Stomach (tissue), 4 donors: Measurements from ENCODE around the gene ATP5PD.

Source experiments
- EP300 ChIP-seq: sonication (generic); formaldehyde crosslinking; IDR thresholded peaks from one replicate; pipeline ENCODE4 v1.6.1; 2017; ENCODE audit warnings: antibody characterized with exemption
- POLR2A ChIP-seq, 4 donors: fragments of 450-650 bp; IDR thresholded peaks; one replicate each; pipeline ENCODE4 v1.6.1; 2016; ENCODE audit warnings: antibody characterized with exemption in 4 of 4, control low read depth in 2 of 4, mild to moderate bottlenecking in 1 of 4, moderate library complexity in 1 of 4
- POLR2AphosphoS5 ChIP-seq, 3 donors: sonication (generic); formaldehyde crosslinking; IDR thresholded peaks; one replicate each; pipeline ENCODE4 v1.6.1; 2016; ENCODE audit warnings: antibody characterized with exemption in 3 of 3
- TF ChIP-seq, protein P1 (sequence below), 7 experiments: fragments of 450-650 bp in 4 of 7; fragments of 200-600 bp in 3 of 7; sonication (generic) in 3 of 7; IDR thresholded peaks; one replicate each; pipeline ENCODE4 v1.5.1; 2016 to 2019; ENCODE audit warnings: antibody characterized with exemption in 7 of 7, control low read depth in 2 of 7, mild to moderate bottlenecking in 1 of 7

DNA sequence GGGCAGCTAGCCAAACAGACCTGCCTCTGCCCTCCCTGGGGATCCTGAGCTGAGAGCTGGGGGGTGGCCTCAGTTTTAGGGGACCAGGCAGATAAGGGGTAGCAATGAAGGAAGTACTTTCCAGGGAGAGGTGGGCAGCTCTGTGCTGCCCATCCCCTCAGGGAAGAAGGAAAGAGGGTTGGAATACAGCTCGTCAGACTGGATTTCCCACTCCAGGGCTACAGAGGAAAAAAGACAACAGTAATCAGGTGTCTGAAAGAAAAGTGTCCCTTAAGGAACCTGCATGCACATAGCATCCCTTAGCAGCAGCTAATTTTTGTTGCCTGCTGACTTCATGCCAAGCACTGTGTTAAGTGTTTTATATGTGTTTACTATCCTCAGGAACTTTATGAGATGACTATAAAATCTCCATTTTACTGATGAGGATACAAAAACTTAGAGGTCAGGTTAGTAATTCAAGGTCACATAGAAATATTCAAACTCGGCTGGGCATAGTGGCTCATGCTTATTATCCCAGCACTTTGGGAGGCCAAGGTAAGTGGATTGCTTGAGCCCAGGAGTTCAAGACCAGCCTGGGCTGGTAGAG, 37.5 kb downstream of the ATP5PD start:
- TF ChIP-seq, protein P1, sequence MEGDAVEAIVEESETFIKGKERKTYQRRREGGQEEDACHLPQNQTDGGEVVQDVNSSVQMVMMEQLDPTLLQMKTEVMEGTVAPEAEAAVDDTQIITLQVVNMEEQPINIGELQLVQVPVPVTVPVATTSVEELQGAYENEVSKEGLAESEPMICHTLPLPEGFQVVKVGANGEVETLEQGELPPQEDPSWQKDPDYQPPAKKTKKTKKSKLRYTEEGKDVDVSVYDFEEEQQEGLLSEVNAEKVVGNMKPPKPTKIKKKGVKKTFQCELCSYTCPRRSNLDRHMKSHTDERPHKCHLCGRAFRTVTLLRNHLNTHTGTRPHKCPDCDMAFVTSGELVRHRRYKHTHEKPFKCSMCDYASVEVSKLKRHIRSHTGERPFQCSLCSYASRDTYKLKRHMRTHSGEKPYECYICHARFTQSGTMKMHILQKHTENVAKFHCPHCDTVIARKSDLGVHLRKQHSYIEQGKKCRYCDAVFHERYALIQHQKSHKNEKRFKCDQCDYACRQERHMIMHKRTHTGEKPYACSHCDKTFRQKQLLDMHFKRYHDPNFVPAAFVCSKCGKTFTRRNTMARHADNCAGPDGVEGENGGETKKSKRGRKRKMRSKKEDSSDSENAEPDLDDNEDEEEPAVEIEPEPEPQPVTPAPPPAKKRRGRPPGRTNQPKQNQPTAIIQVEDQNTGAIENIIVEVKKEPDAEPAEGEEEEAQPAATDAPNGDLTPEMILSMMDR (IDR thresholded peaks at IDR 0.05) = no peak
- no peak for TF ChIP-seq POLR2A (IDR thresholded peaks at IDR 0.05)
- no peak for TF ChIP-seq EP300
- TF ChIP-seq POLR2AphosphoS5 (IDR thresholded peaks at IDR 0.05) = no peak
